Keratinocyte (primary cell): ENCODE results near the gene FRAS1.

Experiments used
- EZH2 ChIP-seq: IDR thresholded peaks from one replicate; pipeline ENCODE4 v1.6.1; 2012; ENCODE audit warnings: inconsistent platforms, mild to moderate bottlenecking, low read length, moderate library complexity
- TF ChIP-seq, protein P1 (sequence below), 3 experiments: IDR thresholded peaks in 1 of 3; conservative IDR thresholded peaks in 1 of 3; optimal IDR thresholded peaks in 1 of 3; 2 replicates in 2 of 3; 3 replicates in 1 of 3; pipeline versions ENCODE3 to v1.5.1; 2011; ENCODE audit warnings: low read length in 3 of 3, mild to moderate bottlenecking in 3 of 3, moderate library complexity in 2 of 3, control low read depth in 1 of 3, inconsistent platforms in 1 of 3; ENCODE audit not compliant: insufficient read depth in 2 of 3; ENCODE audit errors: extremely low read depth in 1 of 3

DNA sequence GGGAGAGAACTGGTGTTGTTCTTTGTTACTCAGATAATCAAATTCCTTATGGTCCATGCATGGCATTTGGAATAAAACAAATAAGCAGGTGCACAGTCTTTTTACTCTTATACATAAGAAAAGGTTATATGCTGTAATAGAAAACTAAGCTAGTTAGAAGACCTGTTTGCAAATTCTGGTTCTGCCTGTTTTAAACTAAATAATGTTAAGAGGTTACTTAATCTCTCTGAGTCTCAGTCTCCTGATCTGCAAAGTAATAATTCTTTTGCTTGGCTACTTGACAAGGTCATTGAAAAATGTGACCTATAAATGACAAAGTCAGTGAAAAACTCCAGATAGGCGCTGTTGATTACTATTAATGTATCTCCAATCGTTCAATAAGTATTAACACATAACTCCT is 451.9 kb downstream of the FRAS1 start:
- TF ChIP-seq, protein P1, sequence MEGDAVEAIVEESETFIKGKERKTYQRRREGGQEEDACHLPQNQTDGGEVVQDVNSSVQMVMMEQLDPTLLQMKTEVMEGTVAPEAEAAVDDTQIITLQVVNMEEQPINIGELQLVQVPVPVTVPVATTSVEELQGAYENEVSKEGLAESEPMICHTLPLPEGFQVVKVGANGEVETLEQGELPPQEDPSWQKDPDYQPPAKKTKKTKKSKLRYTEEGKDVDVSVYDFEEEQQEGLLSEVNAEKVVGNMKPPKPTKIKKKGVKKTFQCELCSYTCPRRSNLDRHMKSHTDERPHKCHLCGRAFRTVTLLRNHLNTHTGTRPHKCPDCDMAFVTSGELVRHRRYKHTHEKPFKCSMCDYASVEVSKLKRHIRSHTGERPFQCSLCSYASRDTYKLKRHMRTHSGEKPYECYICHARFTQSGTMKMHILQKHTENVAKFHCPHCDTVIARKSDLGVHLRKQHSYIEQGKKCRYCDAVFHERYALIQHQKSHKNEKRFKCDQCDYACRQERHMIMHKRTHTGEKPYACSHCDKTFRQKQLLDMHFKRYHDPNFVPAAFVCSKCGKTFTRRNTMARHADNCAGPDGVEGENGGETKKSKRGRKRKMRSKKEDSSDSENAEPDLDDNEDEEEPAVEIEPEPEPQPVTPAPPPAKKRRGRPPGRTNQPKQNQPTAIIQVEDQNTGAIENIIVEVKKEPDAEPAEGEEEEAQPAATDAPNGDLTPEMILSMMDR (optimal IDR thresholded peaks at IDR 0.05 in 1 of 3, IDR thresholded peaks at IDR 0.05 in 1 of 3, conservative IDR thresholded peaks at IDR 0.05 in 1 of 3; ENCODE audit: extremely low read depth in 1 of 3, insufficient read depth in 2 of 3, low read length in 3 of 3): no peak
- no peak for TF ChIP-seq EZH2
